Astrocyte (in vitro differentiated cells and primary cell): Measurements from ENCODE around the gene HGFAC. TPM values are rescaled to one million over a fixed set of nuclear protein-coding genes. Genes with fewer than 3 reads are reported as not detected.

Experiments
- DNase-seq: peaks from one replicate; pipeline ENCODE4 v3.0.0-alpha.2; 2010; ENCODE audit warnings: low read depth
- FAIRE-seq: peaks from 2 replicates; lab custom pipeline; 2011; peaks lifted over from hg19 to GRCh38; lab: Jason Lieb, UNC
- H2AFZ ChIP-seq: 2 replicates; pipeline ENCODE4 v1.6.0; 2012; ENCODE audit warnings: low read depth, low read length, inconsistent platforms
- H3K27ac ChIP-seq: 2 replicates; pipeline ENCODE4 v1.5.1; 2011; ENCODE audit warnings: low read depth, low read length, inconsistent platforms
- H3K27me3 ChIP-seq: 2 replicates; pipeline ENCODE4 v1.6.0; 2011; ENCODE audit warnings: low read length, inconsistent platforms; ENCODE audit not compliant: insufficient read depth
- H3K36me3 ChIP-seq: 2 replicates; pipeline ENCODE4 v1.5.1; 2011; ENCODE audit warnings: low read length, inconsistent platforms; ENCODE audit not compliant: insufficient read depth
- H3K4me1 ChIP-seq: 2 replicates; pipeline ENCODE4 v1.5.1; 2011; ENCODE audit warnings: low read length, inconsistent platforms; ENCODE audit not compliant: insufficient read depth
- H3K4me2 ChIP-seq: 2 replicates; pipeline ENCODE4 v1.6.0; 2012; ENCODE audit warnings: low read length, inconsistent platforms
- H3K4me3 ChIP-seq: 2 replicates; pipeline ENCODE4 v1.5.1; 2011; ENCODE audit warnings: low read depth, mild to moderate bottlenecking, low read length, inconsistent platforms; ENCODE audit not compliant: insufficient read depth
- H3K79me2 ChIP-seq: 2 replicates; pipeline ENCODE4 v1.6.0; 2012; ENCODE audit warnings: mild to moderate bottlenecking, low read length, inconsistent platforms; ENCODE audit not compliant: insufficient read depth
- H3K9ac ChIP-seq: 2 replicates; pipeline ENCODE4 v1.6.0; 2012; ENCODE audit warnings: mild to moderate bottlenecking, low read length, inconsistent platforms
- H3K9me3 ChIP-seq: 2 replicates; pipeline ENCODE4 v1.5.1; 2012; ENCODE audit warnings: low read depth, mild to moderate bottlenecking, low read length, inconsistent platforms; ENCODE audit not compliant: insufficient read depth
- H4K20me1 ChIP-seq: 2 replicates; pipeline ENCODE4 v1.6.0; 2012; ENCODE audit warnings: low read length, inconsistent platforms; ENCODE audit not compliant: insufficient read depth
- H3K27ac Mint-ChIP-seq: one replicate; pipeline ENCODE4 v1.8.0; 2021; ENCODE audit warnings: mild to moderate bottlenecking, mixed read lengths; ENCODE audit not compliant: unreplicated experiment
- H3K27me3 Mint-ChIP-seq: one replicate; pipeline ENCODE4 v1.8.0; 2021; ENCODE audit warnings: low read depth, mixed read lengths; ENCODE audit not compliant: unreplicated experiment
- H3K36me3 Mint-ChIP-seq: one replicate; pipeline ENCODE4 v1.8.0; 2021; ENCODE audit warnings: low read depth, mixed read lengths; ENCODE audit not compliant: unreplicated experiment
- H3K4me1 Mint-ChIP-seq: one replicate; pipeline ENCODE4 v1.8.0; 2021; ENCODE audit warnings: low read depth, mixed read lengths; ENCODE audit not compliant: unreplicated experiment
- H3K4me3 Mint-ChIP-seq: one replicate; pipeline ENCODE4 v1.8.0; 2021; ENCODE audit warnings: mild to moderate bottlenecking, moderate library complexity, mixed read lengths; ENCODE audit not compliant: unreplicated experiment
- H3K9me3 Mint-ChIP-seq: one replicate; pipeline ENCODE4 v1.8.0; 2021; ENCODE audit warnings: mild to moderate bottlenecking, mixed read lengths; ENCODE audit not compliant: unreplicated experiment
- CTCF ChIP-seq: IDR thresholded peaks from 2 replicates; pipeline ENCODE4 v1.5.1; 2011; ENCODE audit warnings: low read depth, mild to moderate bottlenecking, inconsistent platforms, low read length, moderate library complexity; ENCODE audit not compliant: insufficient read depth
- EZH2 ChIP-seq: IDR thresholded peaks from 2 replicates; pipeline ENCODE4 v1.6.1; 2012; ENCODE audit warnings: mild to moderate bottlenecking, low read length, inconsistent platforms; ENCODE audit not compliant: insufficient read depth
- total RNA-seq: library from RNA; stranded (reverse); gene quantifications from 2 replicates; pipeline ENCODE4 v1.2.1, GENCODE V29; 2021

Gene HGFAC
- total RNA-seq, 1 donor from 2014 or later = 0.52 TPM

DNA sequence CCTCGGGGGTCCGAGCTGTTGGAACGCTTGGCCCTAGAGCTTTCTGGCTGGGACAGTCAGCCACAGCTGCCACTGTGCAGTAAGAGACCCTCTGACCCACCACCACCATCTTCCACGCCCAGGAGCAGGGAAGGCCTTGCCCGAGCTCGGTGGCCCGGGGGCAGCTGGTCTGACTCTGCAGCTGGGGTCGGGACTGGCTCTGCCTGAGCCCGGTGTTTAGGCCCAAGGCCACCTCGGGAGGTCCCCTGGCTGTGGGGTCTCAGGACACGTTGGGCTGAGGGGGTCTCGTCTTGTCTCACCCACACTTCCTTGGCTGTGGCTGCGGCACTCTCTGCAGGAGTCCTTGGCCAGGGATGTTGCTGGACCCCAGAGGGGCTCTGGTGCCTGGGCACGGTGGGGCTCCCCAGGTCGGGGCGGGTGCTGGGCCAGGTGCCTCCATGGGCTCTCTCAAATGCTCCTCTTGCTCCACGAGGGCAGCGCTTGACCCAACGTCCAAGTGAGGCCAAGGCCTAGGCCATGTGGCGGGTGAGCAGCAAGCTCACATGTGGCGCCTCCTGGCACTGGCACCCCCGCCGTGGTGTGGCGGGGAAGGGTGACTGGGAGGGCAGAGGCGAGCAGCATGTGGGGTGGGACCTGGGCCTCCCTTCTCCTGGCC lies 44.2 kb downstream of the HGFAC start:
- no peaks in the 10 kb centered on the region for H3K4me1 Mint-ChIP-seq
- no peak for FAIRE-seq
- Histone ChIP-seq H3K9me3 (no peaks in the 10 kb centered on the region), H3K4me2 (no peak overlapping the region), H3K27me3 (peaks cover 6% of the 10 kb centered on the region), H3K79me2 (no peaks in the 10 kb centered on the region), H3K4me3 (no peak overlapping the region), H3K4me1 (peaks cover 10% of the 10 kb centered on the region), H3K9ac (no peak overlapping the region), H3K27ac (no peak overlapping the region), H4K20me1 (peaks cover under 1% of the 10 kb centered on the region), H2AFZ (no peak overlapping the region), H3K36me3 (no peaks in the 10 kb centered on the region)
- peaks cover 24% of the 10 kb centered on the region for H3K27me3 Mint-ChIP-seq
- TF ChIP-seq CTCF (no peak), EZH2 (no peak)
- H3K9me3 Mint-ChIP-seq = no peaks in the 10 kb centered on the region
- H3K4me3 Mint-ChIP-seq = no peak overlapping the region
- no peaks in the 10 kb centered on the region for H3K36me3 Mint-ChIP-seq
- DNase-seq = no peak
- no peak overlapping the region for H3K27ac Mint-ChIP-seq

DNA sequence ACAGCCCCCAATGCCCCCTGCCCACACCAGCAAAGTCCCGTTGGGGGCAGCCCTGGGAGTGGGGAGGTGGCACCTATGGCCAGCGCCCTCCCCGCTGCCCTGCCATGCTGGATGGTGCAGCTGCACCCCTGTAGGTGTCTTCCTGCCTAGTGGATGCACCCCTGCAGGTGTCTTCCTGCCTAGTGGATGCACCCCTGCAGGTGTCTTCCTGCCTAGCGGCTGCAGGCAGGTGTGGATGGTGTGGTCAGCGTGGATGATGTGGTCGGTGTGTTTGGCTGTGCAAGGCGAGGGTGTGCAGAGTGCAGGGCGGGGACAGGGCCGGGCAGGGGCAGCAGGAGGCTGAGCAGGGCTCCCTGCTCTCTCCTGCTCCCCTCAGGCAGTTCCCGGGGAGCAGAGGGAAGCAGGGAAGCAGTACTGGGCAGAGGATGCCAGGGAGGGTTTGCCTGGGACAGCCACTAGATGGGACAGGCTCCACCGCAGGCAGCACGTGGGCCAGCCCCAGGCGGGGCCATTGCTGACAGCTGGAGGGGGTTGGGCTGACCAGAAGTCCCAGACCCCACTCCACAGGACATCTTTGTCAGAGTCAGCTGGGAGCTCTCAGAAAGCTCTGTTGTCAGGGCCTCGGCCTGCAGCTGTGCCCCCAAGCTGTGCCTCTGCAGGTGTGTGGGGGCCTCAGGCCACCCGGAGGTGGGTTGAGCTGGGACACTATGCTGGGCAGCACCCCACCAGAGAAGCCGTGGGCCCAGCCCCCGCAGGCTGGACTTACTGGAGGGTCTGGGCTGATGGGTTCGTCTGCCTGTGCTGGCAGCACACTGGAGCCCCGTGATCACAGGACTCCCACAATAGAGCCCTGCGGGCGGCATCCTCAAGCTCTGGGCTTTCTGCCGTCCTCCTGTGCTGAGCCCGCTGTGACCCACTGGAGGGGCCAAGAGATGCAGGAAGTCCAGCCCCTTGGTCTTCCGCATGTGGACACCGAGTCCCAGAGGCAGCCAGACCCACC lies 45.1 kb downstream of the HGFAC start:
- Mint-ChIP-seq H3K27me3 (peaks cover 26% of the 10 kb centered on the region), H3K27ac (no peak overlapping the region)

More for the DNA sequence above, 45.1 kb downstream of the HGFAC start:
- no peak overlapping the region for H3K27ac ChIP-seq
- H3K4me1 Mint-ChIP-seq = peaks cover under 1% of the 10 kb centered on the region
- H3K4me1 ChIP-seq = peaks cover 10% of the 10 kb centered on the region
- H3K36me3 ChIP-seq = no peaks in the 10 kb centered on the region
- no peak overlapping the region for H3K4me2 ChIP-seq
- H3K9ac ChIP-seq = no peak overlapping the region
- H3K79me2 ChIP-seq = no peaks in the 10 kb centered on the region
- no peak for DNase-seq
- H2AFZ ChIP-seq = no peak overlapping the region
- H3K4me3 Mint-ChIP-seq = no peak overlapping the region
- no peak for TF ChIP-seq CTCF
- no peak for TF ChIP-seq EZH2
- no peaks in the 10 kb centered on the region for H3K36me3 Mint-ChIP-seq
- H3K4me3 ChIP-seq = no peak overlapping the region
- peaks cover 7% of the 10 kb centered on the region for H4K20me1 ChIP-seq
- H3K27me3 ChIP-seq = peaks cover 11% of the 10 kb centered on the region
- no peaks in the 10 kb centered on the region for H3K9me3 ChIP-seq
- no peak for FAIRE-seq
- no peaks in the 10 kb centered on the region for H3K9me3 Mint-ChIP-seq
